HG02763 (cell line): Measurements from ENCODE around the gene LDLRAP1.
A peak's percentile ranks its signal among the peaks of the same experiment; 100 is the strongest.
"Not testable (repeated sequence)": the region's sequence is repeated elsewhere in the genome, so short reads cannot be mapped to it uniquely, and the experiment has no call there.

ENCODE experiments used
- ATAC-seq: cut with Tn5 transposase; IDR thresholded peaks from one replicate; pipeline ENCODE4 v1.9.1; 2021; ENCODE audit warnings: mild to moderate bottlenecking, moderate library complexity; ENCODE audit not compliant: unreplicated experiment

Gene LDLRAP1, protein sequence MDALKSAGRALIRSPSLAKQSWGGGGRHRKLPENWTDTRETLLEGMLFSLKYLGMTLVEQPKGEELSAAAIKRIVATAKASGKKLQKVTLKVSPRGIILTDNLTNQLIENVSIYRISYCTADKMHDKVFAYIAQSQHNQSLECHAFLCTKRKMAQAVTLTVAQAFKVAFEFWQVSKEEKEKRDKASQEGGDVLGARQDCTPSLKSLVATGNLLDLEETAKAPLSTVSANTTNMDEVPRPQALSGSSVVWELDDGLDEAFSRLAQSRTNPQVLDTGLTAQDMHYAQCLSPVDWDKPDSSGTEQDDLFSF

DNA sequence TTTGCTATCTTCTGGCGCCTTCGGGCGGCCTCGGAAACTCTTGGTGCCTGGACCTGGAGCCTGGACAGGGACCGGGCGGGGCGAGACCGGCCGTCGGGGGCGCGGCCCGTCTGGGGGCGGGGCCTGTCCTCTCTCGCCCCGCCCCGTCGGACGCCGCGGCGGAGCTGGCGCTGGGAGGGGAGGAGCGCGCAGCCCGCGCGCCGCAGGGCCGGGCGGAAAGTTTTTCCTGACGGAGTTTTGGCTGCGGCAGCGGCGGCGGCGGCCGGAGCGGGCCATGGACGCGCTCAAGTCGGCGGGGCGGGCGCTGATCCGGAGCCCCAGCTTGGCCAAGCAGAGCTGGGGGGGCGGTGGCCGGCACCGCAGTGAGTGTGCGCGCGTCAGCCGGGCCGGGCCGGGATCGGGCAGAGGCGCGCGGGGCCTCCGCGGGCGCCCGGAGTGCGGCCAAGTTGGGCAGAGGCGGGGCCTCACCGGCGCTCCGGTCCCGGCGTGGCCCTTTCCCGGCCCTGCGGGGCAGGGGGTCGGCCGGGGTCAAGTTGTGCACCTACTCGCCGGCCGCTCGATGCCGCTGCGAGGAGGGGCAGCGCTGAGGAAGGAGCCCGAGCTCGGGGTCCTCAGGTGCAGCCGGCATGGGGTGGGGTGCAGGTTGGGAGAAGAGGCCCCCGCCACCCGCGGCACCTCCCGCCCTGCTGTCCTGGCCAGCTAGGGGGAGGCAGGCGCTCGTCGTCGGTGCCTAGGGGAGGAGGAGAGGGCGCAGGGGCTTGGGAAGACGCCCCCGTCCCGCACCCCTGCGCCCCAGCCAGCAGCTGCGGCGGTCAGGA is at the start of gene LDLRAP1:
Gene LDLRAP1, plus strand, starts transcription at position 182 of the 818 bp plus-strand sequence. Its CDS starts 93 bp downstream, at position 275.
- peak; percentile 81 for ATAC-seq

DNA sequence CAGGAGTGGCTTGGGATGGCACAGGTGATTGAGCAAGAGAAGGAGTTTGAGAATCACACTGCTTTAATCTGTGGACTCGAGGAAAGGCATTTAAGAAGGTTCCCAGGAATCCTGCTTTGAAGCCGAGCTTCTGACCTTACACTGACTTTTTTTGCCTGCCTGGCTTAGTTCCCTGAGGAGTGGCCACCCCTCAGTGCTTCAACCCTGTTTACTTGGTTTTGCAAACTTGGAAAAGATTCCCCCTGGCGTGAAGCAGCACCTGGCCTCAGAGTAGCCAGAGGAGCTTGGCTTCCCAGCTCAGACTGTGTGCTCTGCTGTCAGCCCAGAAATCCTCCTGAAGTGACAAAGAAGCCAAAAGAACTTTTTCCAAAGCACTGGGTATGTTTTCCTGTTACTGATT is 48.5 kb upstream of the LDLRAP1 start:
- ATAC-seq, result no peak

DNA sequence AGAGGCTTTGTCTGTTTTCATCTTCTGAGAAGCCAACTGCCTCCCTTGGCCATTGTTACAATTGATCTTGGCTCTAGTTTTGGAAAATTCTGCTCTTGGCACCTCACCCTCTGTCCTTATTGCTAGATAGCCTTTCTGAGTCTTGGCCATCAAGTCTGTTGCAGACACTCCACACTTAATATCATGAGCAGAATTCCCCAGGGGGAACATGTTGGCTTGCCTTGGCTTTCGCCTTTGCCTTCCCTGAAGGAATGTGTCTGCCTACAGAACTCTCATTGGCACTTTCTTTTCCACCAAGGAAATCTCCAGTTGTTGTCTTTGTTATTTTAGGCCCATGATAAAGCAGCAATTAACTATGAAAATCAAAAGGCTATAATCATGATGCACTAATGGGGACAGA is 42.7 kb upstream of the LDLRAP1 start:
- ATAC-seq, result no peak

DNA sequence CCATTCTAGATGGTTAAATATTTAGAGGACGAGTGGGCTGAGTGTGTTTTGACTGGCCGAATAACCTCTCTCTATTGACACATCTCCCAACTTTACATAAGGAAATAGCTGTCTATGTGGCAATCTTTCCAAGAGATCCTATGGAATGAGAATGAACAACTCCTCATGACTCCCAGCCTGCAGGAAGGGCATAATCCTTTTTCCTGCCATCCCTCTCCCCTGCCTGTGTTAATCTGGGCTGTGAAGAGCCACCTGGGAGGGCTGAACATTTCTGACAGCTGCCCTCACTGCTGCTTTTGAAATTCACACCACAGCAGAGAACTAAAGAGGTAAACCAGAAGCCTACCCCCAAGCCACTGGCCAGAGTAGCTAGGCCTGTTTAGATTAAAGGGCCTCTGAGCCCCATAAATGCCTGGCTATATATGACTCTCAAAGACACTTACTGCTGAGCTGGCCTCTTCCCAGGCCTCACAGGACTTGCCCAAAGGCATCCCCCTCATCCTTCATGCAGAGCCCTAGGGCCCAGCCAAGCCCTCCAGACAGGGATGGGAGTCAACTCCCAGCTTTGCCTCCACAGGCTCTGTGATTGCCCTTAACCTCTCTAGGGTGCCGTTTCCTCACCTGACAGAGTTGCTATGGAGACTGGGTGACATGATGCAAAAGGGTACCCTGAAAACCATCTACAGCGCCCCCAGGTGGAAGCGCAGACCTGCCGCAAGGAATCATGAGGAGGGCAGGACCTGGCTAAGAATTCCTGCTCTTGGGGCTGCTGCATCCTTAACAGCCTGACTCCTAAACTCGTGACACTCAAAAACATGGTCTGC is 42.0 kb upstream of the LDLRAP1 start:
- no peak for ATAC-seq

DNA sequence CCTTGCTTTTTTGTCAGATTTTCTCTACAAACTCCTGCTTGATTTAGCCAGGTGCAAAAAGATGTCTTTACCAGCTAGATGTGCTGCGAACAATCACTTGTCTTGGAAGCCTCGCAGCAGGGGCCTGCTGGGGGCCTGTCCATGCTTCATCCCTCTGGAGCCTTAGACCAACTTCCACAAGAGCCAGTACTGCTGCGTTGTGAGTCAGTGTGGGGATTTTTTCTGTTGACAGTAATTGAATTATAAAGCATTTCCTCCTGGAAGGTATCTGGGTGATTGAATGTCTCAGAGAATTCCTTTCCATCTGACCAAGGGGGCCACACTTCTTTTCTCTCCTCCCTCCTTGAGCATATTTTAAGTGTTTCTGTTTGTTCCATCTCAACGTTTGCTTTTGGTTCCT is 40.4 kb upstream of the LDLRAP1 start:
- ATAC-seq, result no peak

DNA sequence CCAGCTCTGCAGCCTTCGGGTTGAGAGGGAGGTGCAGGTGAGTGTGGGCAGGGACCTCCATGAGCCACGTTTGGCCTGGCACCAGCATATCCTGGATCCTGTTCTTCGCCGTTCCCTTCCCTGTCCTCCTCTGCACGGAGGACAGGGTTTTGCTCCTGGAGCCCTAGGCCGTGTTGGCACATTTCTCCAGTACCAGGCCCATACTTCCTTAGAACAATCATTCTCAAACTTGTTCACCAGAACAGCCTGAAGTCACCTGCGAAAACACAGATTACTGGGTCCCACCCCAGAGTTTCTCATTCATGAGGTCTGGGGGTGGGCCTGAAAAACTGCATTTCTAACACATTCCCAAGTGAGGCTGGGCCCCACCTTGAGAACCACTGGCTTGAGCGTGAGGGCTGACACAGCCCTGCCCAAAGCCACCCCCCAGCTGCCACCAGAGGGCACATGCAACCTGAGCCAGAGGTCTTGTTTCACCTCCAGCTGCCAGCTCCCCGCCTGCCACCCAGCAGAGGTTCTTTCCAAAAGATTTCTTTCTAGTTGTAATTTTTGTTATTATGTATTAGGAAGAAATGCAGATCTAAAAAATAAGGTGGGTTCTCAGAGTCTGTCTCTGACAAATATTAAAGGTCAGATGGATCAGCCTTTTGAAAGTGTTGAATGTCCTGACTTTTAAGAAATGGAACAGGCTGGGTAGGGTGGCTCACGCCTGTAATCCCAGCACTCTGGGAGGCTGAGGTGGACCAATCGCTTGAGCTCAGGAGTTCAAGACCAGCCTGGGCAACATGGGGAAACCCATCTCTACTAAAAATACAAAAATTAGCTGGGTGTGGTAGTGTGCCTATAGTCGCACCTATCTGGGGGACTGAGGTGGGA is 39.6 kb upstream of the LDLRAP1 start:
- no peak for ATAC-seq

DNA sequence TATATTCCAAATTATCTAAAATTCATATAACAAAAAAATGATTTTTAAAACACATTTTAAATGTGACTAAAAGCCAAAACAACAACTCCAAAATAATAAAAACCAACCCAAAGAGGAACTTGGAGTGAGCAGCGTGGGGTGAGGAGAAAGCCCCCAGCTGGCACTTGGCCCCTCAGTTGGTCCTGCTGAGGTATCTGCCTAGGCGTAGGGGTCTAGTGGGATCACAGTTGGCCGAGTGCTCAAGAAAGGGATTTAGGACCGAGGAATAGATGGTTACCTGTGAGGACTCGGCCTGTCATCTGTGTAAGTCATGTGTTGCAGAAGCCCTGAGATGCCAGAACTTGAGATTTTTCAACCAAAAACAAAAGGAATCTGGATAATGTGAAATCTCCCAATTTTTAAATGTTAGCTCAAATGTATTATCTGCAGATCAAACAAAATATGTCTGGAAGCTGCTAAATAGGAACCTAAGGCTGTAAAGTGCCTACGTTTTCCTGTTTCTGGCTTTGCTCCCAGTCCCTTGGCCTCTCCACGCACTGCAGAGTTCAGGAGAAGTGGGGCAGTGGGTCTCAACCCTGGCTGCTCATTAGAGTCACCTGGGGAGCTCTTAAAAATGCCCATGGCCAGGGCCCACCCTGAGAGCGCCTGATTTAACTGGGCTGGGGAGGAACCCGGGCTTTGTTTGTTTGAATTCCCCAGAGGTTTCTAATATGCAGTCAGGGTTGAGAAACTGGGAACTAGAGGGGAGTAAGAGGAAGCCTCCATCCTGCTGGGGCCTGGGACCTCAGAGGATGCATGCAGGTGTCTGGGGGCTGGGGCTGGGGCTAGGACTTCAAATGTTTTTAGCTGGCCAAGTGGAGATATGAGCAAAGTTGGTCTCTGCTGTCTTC is 38.5 kb upstream of the LDLRAP1 start:
- no peak for ATAC-seq

DNA sequence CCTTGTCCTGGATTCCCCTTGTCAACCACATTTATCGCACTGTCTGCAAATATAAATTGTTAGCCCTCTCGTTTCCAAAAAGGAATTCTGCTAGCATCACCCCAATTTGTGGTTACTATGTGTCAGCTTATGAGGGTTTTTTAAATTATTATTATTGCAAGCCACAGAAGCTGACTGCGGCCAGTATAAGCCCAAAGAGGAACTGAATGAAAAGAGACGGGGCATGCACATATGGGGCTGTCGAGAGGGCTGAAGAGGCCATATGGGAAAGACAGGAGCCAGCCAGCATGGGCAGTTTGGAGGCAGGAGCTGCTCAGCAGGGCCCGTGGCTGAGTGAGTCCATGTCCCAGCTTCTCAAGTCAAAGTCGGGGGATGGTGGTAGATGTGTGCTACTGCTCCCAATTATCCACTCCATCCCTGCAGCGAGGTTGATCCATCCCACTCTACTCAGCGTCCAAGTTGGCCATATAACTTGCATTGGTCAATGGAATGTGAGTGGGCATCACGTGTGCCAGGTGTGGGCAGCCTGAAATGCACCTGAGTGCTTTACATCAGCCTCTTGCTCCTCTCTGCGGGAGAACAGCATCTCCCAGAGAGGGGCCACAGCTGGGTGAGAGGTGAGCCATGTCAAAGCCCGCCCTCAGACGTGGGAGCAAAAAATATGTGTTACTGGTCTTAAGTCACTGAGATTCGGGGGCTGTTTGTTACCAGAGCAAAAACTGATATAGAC is 37.6 kb upstream of the LDLRAP1 start:
- no peak for ATAC-seq

DNA sequence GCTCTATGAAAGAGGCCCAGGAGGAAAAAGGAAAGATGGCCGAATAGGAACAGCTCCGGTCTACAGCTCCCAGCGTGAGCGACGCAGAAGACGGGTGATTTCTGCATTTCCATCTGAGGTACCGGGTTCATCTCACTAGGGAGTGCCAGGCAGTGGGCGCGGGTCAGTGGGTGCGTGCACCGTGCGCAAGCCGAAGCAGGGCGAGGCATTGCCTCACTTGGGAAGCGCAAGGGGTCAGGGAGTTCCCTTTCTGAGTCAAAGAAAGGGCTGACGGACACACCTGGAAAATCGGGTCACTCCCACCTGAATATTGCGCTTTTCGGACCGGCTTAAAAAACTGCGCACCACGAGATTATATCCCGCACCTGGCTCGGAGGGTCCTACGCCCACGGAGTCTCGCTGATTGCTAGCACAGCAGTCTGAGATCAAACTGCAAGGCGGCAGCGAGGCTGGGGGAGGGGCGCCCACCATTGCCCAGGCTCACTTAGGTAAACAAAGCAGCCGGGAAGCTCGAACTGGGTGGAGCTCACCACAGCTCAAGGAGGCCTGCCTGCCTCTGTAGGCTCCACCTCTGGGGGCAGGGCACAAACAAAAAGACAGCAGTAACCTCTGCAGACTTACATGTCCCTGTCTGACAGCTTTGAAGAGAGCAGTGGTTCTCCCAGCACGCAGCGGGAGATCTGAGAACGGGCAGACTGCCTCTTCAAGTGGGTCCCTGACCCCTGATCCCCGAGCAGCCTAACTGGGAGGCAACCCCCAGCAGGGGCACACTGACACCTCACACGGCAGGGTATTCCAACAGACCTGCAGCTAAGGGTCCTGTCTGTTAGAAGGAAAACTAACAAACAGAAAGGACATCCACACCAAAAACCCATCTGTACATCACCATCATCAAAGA is 36.6 kb upstream of the LDLRAP1 start:
- ATAC-seq, result not testable (repeated sequence)

DNA sequence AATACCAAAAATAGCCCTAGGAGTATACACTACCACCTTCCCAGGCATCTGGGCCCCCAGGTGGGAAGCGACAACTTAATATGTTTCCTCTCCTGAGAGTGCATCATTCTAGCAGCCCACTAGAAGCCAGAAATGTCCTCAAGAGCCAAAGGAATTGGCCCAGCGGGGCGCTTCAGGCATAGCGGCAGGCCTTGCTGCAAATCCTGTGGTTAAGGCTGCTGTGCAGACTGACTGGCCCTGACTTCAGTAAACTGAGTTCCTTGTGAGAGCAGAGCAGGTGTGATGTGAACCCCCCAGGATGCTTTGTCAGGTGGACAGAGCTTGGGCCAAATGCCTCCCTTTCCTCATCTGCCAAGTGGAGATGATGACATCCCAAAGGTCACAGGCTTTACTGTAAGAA is 29.7 kb upstream of the LDLRAP1 start:
- ATAC-seq, result no peak

DNA sequence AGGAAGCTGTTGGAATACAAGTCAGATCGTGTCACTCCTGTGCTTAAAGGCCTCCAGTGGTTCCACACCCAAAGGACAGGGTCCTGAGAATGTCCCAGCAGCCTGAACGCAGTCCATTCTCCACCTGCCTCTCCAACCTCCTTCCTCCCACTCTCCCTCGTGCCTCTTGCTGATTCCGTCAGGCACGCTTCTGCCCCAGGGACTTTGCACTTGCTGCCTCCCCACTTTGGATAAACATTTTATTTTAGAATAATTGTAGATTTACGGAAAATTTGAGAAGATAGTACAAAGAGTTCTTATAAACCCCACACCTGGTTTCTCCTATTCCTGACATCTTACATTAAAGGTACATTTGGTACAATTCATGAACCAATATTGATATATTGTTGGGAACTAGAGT is 28.4 kb upstream of the LDLRAP1 start:
- no peak for ATAC-seq

DNA sequence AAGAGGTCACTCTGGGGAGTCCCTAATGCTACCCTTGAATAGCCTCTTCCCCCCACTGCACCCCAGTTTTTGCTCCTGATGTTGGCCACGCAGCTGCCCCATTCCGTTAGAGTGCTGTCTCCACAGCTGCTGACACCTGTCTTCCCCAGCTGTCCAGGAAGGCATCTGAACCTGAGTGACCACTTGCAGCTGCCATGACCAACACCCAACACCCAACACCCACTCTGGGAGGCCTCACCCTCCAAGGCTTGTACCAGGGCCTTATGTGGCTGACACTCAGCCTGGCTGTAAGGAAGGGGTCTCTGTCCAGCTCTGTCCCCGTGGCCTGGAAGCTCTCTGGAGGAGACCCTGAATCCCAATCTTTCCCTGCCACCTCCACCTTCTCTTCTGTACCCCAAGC is 26.7 kb upstream of the LDLRAP1 start:
- ATAC-seq, result no peak

DNA sequence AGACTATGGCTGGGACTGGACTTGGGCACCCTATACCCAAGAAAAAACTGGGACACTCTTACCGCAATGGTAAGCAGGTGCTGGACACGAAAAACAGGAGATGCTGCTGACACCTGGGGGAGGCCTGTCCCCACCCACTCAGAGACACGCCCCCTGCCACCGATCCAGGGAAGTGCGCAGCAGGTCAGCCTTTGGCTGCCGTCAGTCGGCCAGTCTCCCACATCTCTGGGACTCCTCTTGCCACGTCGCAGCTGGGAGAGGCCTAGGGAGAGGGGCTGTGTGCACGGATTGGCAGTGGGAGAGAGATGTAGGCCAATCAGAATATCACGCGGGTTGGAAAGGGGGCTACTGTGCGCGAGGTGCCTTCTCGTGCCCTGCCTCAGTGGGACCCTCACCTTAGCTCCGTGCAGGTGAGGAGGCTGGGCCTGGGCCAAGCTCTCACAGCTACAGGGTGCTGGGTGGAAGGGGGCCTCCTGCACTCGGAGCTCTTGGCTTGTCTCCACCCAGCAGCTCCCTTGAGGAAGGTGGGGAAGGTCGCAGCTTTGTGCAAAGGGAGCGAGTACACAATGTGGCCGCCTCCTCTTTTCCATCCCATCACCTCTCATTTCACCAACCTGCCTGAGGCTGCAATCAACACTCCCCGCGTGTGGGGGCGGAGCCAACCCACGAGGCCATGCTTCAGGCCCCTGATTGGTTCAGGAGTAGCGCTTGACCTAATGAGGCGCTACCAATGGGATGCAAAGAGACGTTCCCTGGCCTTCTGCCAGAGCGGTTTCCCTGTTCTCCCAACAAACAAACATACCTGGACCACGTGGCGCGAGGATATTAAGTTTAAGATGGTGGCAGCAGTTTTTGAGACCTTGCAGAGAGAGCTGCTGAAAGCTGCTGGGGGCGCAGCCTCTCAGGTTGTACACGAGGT is 25.7 kb upstream of the LDLRAP1 start:
- ATAC-seq, result no peak

DNA sequence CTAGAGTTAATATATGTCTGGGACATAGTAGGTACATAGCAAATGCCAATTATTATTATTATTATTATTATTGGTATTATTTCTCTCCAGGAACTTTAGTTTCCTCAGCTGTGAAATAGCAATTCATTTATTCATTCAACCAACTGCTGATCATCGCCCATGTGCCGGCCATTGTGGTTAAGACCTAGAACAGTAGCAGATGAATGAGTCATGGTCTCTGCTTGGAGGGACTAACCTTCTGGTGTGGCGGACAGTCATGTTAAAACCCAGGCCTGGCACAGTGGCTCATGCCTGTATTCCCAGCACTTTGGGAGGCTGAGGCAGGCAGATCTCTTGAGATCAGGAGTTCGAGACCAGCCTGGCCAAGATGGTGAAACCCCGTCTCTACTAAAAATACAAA is 23.8 kb upstream of the LDLRAP1 start:
- ATAC-seq, result no peak

DNA sequence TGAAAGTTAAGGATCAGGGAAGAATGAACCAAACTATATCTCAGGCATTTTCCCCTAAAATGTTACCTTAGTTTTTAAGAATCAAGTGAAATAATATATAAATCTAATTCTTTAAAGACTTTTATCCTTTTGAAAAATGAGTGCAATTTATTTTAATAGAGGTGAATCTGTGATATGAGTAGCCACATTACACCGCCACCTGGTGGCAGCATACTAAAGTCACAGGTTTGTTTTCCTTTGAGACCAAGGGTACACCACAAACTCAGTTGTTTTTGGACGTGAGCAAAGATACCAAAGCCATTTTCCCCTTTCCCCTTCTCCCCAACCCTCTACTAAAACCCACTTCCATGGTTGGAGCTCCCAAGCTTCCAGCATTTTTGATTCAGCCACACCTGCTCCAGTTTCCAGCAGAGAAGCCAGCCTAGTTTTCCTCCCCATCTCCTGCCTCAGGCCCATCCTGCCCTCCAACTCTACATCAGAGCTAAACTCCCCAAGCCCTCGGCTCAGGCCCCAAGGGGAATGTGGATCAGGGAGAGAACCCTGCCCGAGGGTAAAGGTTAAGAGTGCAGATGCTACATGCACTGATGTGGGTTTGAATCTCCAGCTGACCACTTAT is 22.9 kb upstream of the LDLRAP1 start:
- ATAC-seq, result no peak

DNA sequence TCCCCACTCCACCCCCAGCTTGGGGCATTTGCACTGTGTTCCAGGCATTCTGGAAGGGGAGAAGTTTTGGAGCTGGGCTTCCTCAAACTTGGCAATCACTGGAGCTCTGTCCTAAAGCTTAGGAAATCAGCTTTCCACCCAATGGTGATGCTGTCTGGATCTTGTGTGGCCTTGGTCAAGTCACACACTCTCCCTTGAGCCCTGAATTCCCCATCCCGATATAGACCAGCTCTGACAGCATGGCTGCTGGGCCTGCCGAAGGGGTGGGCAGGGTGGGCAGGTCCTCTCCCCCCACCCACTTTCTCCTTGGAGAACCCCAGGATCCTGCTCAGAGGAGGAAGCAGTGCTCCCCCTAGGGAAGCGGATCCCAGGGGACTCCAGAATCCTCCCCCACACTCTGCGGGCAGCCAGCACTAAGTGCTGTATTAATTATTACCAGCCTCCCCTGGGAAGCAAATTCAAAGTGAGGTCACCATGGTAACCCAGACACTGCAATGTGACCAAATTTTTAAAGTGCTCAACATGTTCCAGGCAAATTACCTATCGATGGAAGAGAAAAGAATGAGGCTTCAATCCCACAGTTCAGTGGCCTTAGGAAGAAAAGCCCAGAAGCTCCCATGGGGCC is 21.3 kb upstream of the LDLRAP1 start:
- ATAC-seq, result no peak
